C1 segment of cervical spinal cord (tissue), 14 donors: ENCODE measurements around the gene TRRAP.

Experiments used
- DNase-seq, 14 donors: peaks; one replicate each; lab custom pipeline; 2025; lab: John Stamatoyannopoulos, UW

Gene TRRAP

GRCh38 chr7:98988641-98989040 lies 110.3 kb downstream of the TRRAP start:
- DNase-seq, result no peak

GRCh38 chr7:98990356-98990755 lies 112.0 kb downstream of the TRRAP start:
- no peak for DNase-seq

- DNase-seq, result no peak
These were observed 112.8 kb downstream of the TRRAP start for GRCh38 chr7:98991141-98991540.

GRCh38 chr7:98992076-98992475 lies 113.7 kb downstream of the TRRAP start:
- DNase-seq, result no peak

- peak in 1 of 14 donors; percentile 95 for DNase-seq
These were observed 114.9 kb downstream of the TRRAP start for GRCh38 chr7:98993024-98993897.

- no peak for DNase-seq
These were observed 116.0 kb downstream of the TRRAP start for GRCh38 chr7:98994046-98994944.

GRCh38 chr7:98995111-98995510 lies 116.8 kb downstream of the TRRAP start:
- no peak for DNase-seq

GRCh38 chr7:98995523-98996149 lies 117.3 kb downstream of the TRRAP start:
- no peak for DNase-seq

- DNase-seq, result no peak
These were observed 117.8 kb downstream of the TRRAP start for GRCh38 chr7:98996150-98996552.

GRCh38 chr7:98997846-98998245 lies 119.5 kb downstream of the TRRAP start:
- DNase-seq, result no peak

GRCh38 chr7:98998821-98999725 lies 120.7 kb downstream of the TRRAP start:
- DNase-seq, result no peak

- no peak for DNase-seq
These were observed 122.0 kb downstream of the TRRAP start for GRCh38 chr7:99000196-99000903.

- DNase-seq, result no peak
These were observed 122.7 kb downstream of the TRRAP start for GRCh38 chr7:99000904-99001465.

- no peak for DNase-seq
These were observed 123.3 kb downstream of the TRRAP start for GRCh38 chr7:99001482-99002147.

GRCh38 chr7:99002148-99002826 lies 124.0 kb downstream of the TRRAP start:
- no peak for DNase-seq

GRCh38 chr7:99002827-99003212 lies 124.5 kb downstream of the TRRAP start:
- DNase-seq, result peak in 1 of 14 donors; percentile 22

- no peak for DNase-seq
These were observed 125.1 kb downstream of the TRRAP start for GRCh38 chr7:99003419-99003818.

- no peak for DNase-seq
These were observed 125.9 kb downstream of the TRRAP start for GRCh38 chr7:99004216-99004615.
